ENCODE data around the gene CAP2.

GRCh38 chr6:17588011-17588410 lies 194.6 kb downstream of the CAP2 start:
- TF ChIP-seq GATA2 (IDR thresholded peaks at IDR 0.05; ENCODE audit: low read depth, low read length) (no peak), GATA3 (IDR thresholded peaks at IDR 0.05; ENCODE audit: low read depth, low read length) (no peak)
